Smooth muscle cell (in vitro differentiated cells): ENCODE results near the gene SDC1. TPM values are rescaled to one million over a fixed set of nuclear protein-coding genes. Genes with fewer than 3 reads are reported as not detected.
"Not testable (repeated sequence)": the region's sequence is repeated elsewhere in the genome, so short reads cannot be mapped to it uniquely, and the experiment has no call there.

ENCODE experiments used
- DNase-seq: peaks from one replicate; lab custom pipeline; 2025; ENCODE audit not compliant: unreplicated experiment; lab: John Stamatoyannopoulos, UW
- H2AFZ ChIP-seq: fragments of 200-600 bp; sonication (generic); 2 replicates; pipeline ENCODE4 v1.6.0; 2016; ENCODE audit warnings: antibody characterized with exemption, low read depth, mild to moderate bottlenecking
- H3F3A ChIP-seq: fragments of 200-600 bp; sonication (generic); 2 replicates; pipeline ENCODE4 v1.6.0; 2017; ENCODE audit warnings: antibody characterized with exemption, low read depth
- H3K27ac ChIP-seq: fragments of 200-600 bp; sonication (generic); 2 replicates; pipeline ENCODE4 v1.5.1; 2016; ENCODE audit warnings: low read depth, mild to moderate bottlenecking
- H3K27me3 ChIP-seq: fragments of 200-600 bp; sonication (generic); 2 replicates; pipeline ENCODE4 v1.6.1; 2016; ENCODE audit warnings: low read depth, mild to moderate bottlenecking
- H3K36me3 ChIP-seq: fragments of 200-600 bp; sonication (generic); 2 replicates; pipeline ENCODE4 v1.5.1; 2016; ENCODE audit warnings: low read depth
- H3K4me1 ChIP-seq: fragments of 200-600 bp; sonication (generic); 2 replicates; pipeline ENCODE4 v1.5.1; 2016; ENCODE audit warnings: low read depth
- H3K4me2 ChIP-seq: fragments of 200-600 bp; sonication (generic); 2 replicates; pipeline ENCODE4 v1.6.0; 2016; ENCODE audit warnings: mild to moderate bottlenecking
- H3K4me3 ChIP-seq: fragments of 200-600 bp; sonication (generic); 2 replicates; pipeline ENCODE4 v1.5.1; 2016; ENCODE audit warnings: mild to moderate bottlenecking
- H3K79me2 ChIP-seq: fragments of 200-600 bp; sonication (generic); 2 replicates; pipeline ENCODE4 v1.6.0; 2016; ENCODE audit warnings: low read depth, mild to moderate bottlenecking
- H3K9ac ChIP-seq: fragments of 200-600 bp; sonication (generic); 2 replicates; pipeline ENCODE4 v1.6.0; 2016; ENCODE audit warnings: low read depth
- H3K9me3 ChIP-seq: fragments of 200-600 bp; sonication (generic); replicated peaks from 2 replicates; pipeline ENCODE4 v1.5.1; 2016; ENCODE audit warnings: low read depth
- H4K20me1 ChIP-seq: fragments of 200-600 bp; sonication (generic); 2 replicates; pipeline ENCODE4 v1.6.0; 2016; ENCODE audit warnings: low read depth
- WGBS: methylation state at CpG from one replicate; pipeline ENCODE4 v1.1.7; 2016; ENCODE audit warnings: low lambda C conversion rate; 5-methylcytosine and 5-hydroxymethylcytosine counted together
- polyA plus RNA-seq: library from polyadenylated mRNA; unstranded; fragments of >200 nt; fragmentation: Nextera tagmentation; extraction: Ambion mirVana; gene quantifications from 2 replicates; pipeline ENCODE4 v1.2.1, GENCODE V29; 2016
- total RNA-seq: library from RNA; depleted of rRNA; stranded (reverse); fragments of >200 nt; gene quantifications from 2 replicates; pipeline ENCODE4 v1.2.3, GENCODE V29; 2014
- TF ChIP-seq, protein P1 (sequence below): fragments of 200-600 bp; sonication (generic); IDR thresholded peaks from 2 replicates; pipeline ENCODE4 v1.5.1; 2017; ENCODE audit warnings: borderline replicate concordance, mild to moderate bottlenecking, antibody characterized with exemption; ENCODE audit not compliant: insufficient read depth, poor library complexity, severe bottlenecking

The SDC1 gene
- total and polyA plus RNA-seq, 2 experiments from 2014 or later = 61.0 to 88.1 TPM

DNA sequence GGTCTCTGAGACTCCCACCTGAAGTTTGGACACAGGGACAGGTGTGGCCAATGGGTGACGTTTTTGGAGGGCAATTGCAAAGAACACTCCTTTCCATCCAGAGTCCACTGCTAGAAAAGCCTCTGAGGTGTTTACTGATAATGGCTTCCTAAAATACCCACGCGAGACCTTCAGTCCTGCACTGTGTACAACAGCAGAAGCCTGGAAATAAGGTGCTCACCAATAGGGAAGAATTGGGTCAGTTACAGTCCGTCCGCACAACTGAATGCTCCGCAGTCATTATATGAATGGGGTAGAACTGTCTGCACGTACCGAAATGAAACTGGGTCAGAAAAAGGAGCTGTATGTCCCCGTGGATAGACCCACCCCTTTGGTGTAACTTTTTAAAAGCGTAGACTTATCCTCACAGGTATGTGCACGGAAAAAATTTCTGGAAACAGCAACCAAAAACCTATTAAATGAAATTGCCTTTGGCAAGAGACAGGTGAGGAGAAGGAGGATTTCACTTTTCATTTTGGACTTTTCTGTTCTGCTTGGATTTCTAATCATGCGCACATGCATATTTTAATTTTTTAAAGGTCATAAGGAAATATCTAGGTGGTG is 29.4 kb downstream of the SDC1 start:
- H3K4me1 ChIP-seq = peaks cover 16% of the 10 kb centered on the region
- H3K27ac ChIP-seq = no peak overlapping the region
- DNase-seq = no peak
- no peaks in the 10 kb centered on the region for H4K20me1 ChIP-seq
- H3K27me3 ChIP-seq = no peaks in the 10 kb centered on the region
- H3K36me3 ChIP-seq = no peaks in the 10 kb centered on the region
- no peaks in the 10 kb centered on the region for H3K9me3 ChIP-seq
- H3K9ac ChIP-seq = no peak overlapping the region
- 93% methylated on average over 12 of the region's 12 CpGs for WGBS
- H3F3A ChIP-seq = peaks cover 4% of the 10 kb centered on the region
- H3K79me2 ChIP-seq = no peaks in the 10 kb centered on the region
- H2AFZ ChIP-seq = no peak overlapping the region
- H3K4me2 ChIP-seq = no peak overlapping the region
- TF ChIP-seq, protein P1, sequence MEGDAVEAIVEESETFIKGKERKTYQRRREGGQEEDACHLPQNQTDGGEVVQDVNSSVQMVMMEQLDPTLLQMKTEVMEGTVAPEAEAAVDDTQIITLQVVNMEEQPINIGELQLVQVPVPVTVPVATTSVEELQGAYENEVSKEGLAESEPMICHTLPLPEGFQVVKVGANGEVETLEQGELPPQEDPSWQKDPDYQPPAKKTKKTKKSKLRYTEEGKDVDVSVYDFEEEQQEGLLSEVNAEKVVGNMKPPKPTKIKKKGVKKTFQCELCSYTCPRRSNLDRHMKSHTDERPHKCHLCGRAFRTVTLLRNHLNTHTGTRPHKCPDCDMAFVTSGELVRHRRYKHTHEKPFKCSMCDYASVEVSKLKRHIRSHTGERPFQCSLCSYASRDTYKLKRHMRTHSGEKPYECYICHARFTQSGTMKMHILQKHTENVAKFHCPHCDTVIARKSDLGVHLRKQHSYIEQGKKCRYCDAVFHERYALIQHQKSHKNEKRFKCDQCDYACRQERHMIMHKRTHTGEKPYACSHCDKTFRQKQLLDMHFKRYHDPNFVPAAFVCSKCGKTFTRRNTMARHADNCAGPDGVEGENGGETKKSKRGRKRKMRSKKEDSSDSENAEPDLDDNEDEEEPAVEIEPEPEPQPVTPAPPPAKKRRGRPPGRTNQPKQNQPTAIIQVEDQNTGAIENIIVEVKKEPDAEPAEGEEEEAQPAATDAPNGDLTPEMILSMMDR = no peak
- H3K4me3 ChIP-seq = no peak overlapping the region

DNA sequence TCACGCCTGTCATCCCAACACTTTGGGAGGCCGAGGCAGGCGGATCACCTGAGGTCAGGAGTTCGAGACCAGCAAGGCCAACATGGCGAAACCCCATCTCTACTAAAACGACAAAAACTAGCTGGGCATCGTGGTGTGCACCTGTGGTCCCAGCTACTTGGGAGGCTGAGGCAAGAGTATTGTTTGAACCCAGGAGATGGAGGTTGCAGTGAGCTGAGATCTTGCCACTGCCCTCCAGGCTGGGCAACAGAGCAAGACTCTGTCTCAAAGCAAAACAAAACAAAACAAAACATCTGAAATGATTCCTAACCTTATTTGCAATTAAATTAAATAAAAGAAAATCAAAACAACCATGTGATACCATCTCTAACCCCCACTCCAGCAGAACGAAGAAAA is 29.9 kb downstream of the SDC1 start:
- H3K4me1 ChIP-seq = peaks cover 16% of the 10 kb centered on the region
- not testable (repeated sequence) for H3K27ac ChIP-seq, H3K4me2 ChIP-seq, H3K4me3 ChIP-seq, H3K9ac ChIP-seq, H4K20me1 ChIP-seq, DNase-seq, H3K79me2 ChIP-seq, H2AFZ ChIP-seq, H3K9me3 ChIP-seq, H3K36me3 ChIP-seq, H3F3A ChIP-seq, H3K27me3 ChIP-seq
- 93% methylated on average over 8 of the region's 8 CpGs for WGBS

DNA sequence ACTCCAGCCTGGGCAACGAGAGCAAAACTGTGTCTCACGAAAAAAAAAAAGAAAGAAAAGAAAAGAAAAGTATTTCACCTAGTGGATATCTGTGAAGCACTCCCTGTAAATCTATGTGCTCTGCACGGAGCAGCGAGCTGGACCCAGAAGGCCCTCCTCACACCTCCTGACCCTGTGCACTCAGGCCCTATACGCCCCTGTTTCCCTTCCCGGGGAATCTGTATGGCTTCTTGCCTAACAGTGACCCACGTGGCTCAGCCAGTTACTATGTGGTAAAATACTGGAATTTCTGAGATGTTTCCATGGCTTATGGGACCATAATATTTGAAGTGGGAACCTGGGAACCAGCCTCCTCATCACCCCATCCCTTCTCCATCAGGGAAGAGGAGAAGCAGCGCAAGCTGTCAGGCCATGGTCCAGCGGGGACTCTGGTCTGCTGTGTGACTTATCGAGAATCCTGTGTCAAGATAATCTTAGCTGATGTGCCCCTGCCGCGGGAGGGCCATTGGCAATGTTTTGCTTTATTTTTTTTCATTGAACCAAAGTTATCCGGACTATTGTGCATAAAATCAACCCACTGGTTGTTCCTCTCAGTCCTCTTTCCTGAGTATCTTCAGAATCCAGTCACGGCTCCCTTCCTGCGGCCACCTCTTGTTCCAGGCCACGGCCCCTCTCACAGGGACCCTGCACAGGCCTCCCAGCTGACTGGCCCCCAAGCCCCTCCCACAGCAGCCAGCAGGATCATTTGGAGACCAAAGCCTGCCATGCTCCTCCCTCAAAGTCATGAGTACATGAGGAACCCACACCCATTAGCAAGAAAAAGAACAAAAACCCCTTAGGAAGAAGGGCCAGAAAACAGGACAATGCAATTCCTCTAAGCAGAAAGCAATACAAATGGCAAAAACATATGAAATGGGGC is 30.6 kb downstream of the SDC1 start:
- WGBS = 87% methylated on average over 16 of the region's 16 CpGs

DNA sequence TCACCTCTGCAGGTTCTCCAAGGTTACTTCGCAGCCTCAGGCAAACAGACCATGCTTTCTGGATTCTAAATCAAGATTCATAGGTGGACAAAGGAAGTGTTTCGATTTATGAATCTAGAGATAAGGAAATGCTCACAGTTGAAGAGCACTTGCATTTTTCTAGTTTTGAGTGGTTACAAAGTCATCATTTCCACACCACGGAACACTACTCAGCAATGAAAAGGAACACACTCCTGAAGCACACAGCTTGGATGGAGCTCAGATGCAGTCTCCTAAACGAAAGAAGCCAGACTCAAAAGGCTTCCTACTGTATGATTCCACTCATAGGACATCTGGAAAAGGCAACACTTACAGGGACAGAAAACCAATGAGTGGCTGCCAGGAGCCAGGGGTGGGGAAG is 31.7 kb downstream of the SDC1 start:
- Histone ChIP-seq H3K4me3 (no peak overlapping the region), H3K4me2 (no peak overlapping the region), H3K36me3 (no peaks in the 10 kb centered on the region), H4K20me1 (no peaks in the 10 kb centered on the region), H3F3A (peaks cover 4% of the 10 kb centered on the region), H3K9ac (no peak overlapping the region), H3K79me2 (no peaks in the 10 kb centered on the region), H3K9me3 (no peaks in the 10 kb centered on the region), H3K27me3 (no peaks in the 10 kb centered on the region), H2AFZ (no peak overlapping the region), H3K27ac (no peak overlapping the region), H3K4me1 (peaks cover 28% of the 10 kb centered on the region)
- 88% methylated on average over 4 of the region's 4 CpGs for whole genome bisulfite sequencing
- TF ChIP-seq, protein P1 = no peak
- DNase-seq = no peak

More for the DNA sequence above, 30.6 kb downstream of the SDC1 start:
- peaks cover 16% of the 10 kb centered on the region for H3K4me1 ChIP-seq
- TF ChIP-seq, protein P1 = no peak
- DNase-seq = no peak
- H3K4me3 ChIP-seq = no peak overlapping the region
- H4K20me1 ChIP-seq = no peaks in the 10 kb centered on the region
- peaks cover 4% of the 10 kb centered on the region for H3F3A ChIP-seq
- no peak overlapping the region for H3K9ac ChIP-seq
- no peaks in the 10 kb centered on the region for H3K79me2 ChIP-seq
- no peaks in the 10 kb centered on the region for H3K9me3 ChIP-seq
- no peaks in the 10 kb centered on the region for H3K27me3 ChIP-seq
- H3K4me2 ChIP-seq = no peak overlapping the region
- no peaks in the 10 kb centered on the region for H3K36me3 ChIP-seq
- H3K27ac ChIP-seq = no peak overlapping the region
- no peak overlapping the region for H2AFZ ChIP-seq
